HepG2 (cell line): ENCODE measurements around the gene CCDC30. TPM values are rescaled to one million over a fixed set of nuclear protein-coding genes. Genes with fewer than 3 reads are reported as not detected.

ENCODE experiments used
- ATM ChIP-seq: fragments of 450-650 bp; IDR thresholded peaks from 2 replicates; pipeline ENCODE4 v1.7.1; 2017; ENCODE audit warnings: mild to moderate bottlenecking, borderline replicate concordance
- CHD4 ChIP-seq: fragments of 200-600 bp; sonication (generic); IDR thresholded peaks from 2 replicates; pipeline ENCODE4 v1.7.0; 2017; ENCODE audit warnings: mild to moderate bottlenecking, low read length, borderline replicate concordance
- KLF12 ChIP-seq: sonication (generic); formaldehyde crosslinking; IDR thresholded peaks from 2 replicates; pipeline ENCODE4 v1.4.0; 2020; ENCODE audit warnings: missing genetic modification reagents, borderline replicate concordance
- MEIS1 ChIP-seq: sonication (generic); formaldehyde crosslinking; IDR thresholded peaks from 2 replicates; pipeline ENCODE4 v1.9.0; 2021; ENCODE audit warnings: mild to moderate bottlenecking, missing genetic modification reagents, moderate library complexity, borderline replicate concordance
- NR2F1 ChIP-seq, 2 experiments: fragments of 450-650 bp in 1 of 2; formaldehyde crosslinking in 1 of 2; IDR thresholded peaks; 2 replicates each; pipeline versions ENCODE4 v1.5.0 to v1.6.1; 2016 to 2020; ENCODE audit warnings: mild to moderate bottlenecking in 1 of 2, missing compliant biosample characterization in 1 of 2, missing genetic modification reagents in 1 of 2, moderate library complexity in 1 of 2
- PHF21A ChIP-seq: sonication (generic); formaldehyde crosslinking; IDR thresholded peaks from 2 replicates; pipeline ENCODE4 v1.5.0; 2020; ENCODE audit warnings: mild to moderate bottlenecking, missing genetic modification reagents
- ZFP62 ChIP-seq: sonication (generic); formaldehyde crosslinking; IDR thresholded peaks from 2 replicates; pipeline ENCODE4 v1.4.0; 2020; ENCODE audit warnings: missing genetic modification reagents
- ZNF274 ChIP-seq: sonication (generic); formaldehyde crosslinking; IDR thresholded peaks from 2 replicates; pipeline ENCODE4 v1.5.1; 2020; ENCODE audit warnings: mild to moderate bottlenecking, missing genetic modification reagents
- ZNF33B ChIP-seq: sonication (generic); formaldehyde crosslinking; IDR thresholded peaks from 2 replicates; pipeline ENCODE4 v1.5.1; 2020; ENCODE audit warnings: mild to moderate bottlenecking, missing genetic modification reagents
- ZNF7 ChIP-seq: IDR thresholded peaks from 2 replicates; pipeline ENCODE4 v1.6.1; 2016; ENCODE audit warnings: missing biosample characterization, missing genetic modification reagents
- ZSCAN21 ChIP-seq: sonication (generic); formaldehyde crosslinking; IDR thresholded peaks from 2 replicates; pipeline ENCODE4 v1.8.0; 2022; ENCODE audit warnings: mild to moderate bottlenecking, missing genetic modification reagents, moderate library complexity, borderline replicate concordance
- polyA plus RNA-seq, 8 experiments: library from polyadenylated mRNA; depleted of rRNA in 3 of 8; stranded (reverse) in 7 of 8; unstranded in 1 of 8; fragments of >200 nt; fragmentation: Illumina TruSeq in 4 of 8; extraction: Trizol in 4 of 8; gene quantifications; 2 replicates each; pipeline versions ENCODE4 v1.2.1 to v1.2.3, GENCODE V29; 2011 to 2016; ENCODE audit warnings: low read depth in 4 of 8, missing spikeins in 1 of 8, mixed read lengths in 1 of 8; ENCODE audit not compliant: insufficient read depth in 1 of 8
- total RNA-seq, 5 experiments: library from RNA; depleted of rRNA; stranded (reverse); fragments of >200 nt; fragmentation: Illumina TruSeq; extraction: Trizol; gene quantifications; 2 replicates each; pipeline ENCODE4 v1.2.3, GENCODE V29; 2016; ENCODE audit warnings: low read depth in 1 of 5
- TF ChIP-seq, protein P1 (sequence below): sonication (generic); formaldehyde crosslinking; IDR thresholded peaks from 2 replicates; pipeline ENCODE4 v1.8.0; 2022; ENCODE audit warnings: mild to moderate bottlenecking, missing genetic modification reagents; ENCODE audit not compliant: insufficient replicate concordance
- TF ChIP-seq, protein P2 (sequence below): sonication (generic); formaldehyde crosslinking; IDR thresholded peaks from 2 replicates; pipeline ENCODE4 v1.9.0; 2021; ENCODE audit warnings: mild to moderate bottlenecking, missing genetic modification reagents
- TF ChIP-seq, protein P3 (sequence below): sonication (generic); formaldehyde crosslinking; IDR thresholded peaks from 2 replicates; pipeline ENCODE4 v1.4.0; 2020; ENCODE audit warnings: missing genetic modification reagents
- TF ChIP-seq, protein P4 (sequence below): sonication (generic); formaldehyde crosslinking; IDR thresholded peaks from 2 replicates; pipeline ENCODE4 v1.5.1; 2020; ENCODE audit warnings: mild to moderate bottlenecking, missing genetic modification reagents, moderate library complexity
- TF ChIP-seq, protein P5 (sequence below): sonication (generic); formaldehyde crosslinking; IDR thresholded peaks from 2 replicates; pipeline ENCODE4 v1.4.0; 2020; ENCODE audit warnings: missing genetic modification reagents, borderline replicate concordance

The CCDC30 gene
- total and polyA plus RNA-seq, 2 of the 13 experiments (the other 11 are each of a cell fraction or from before 2014, with no cell fraction given): 0.25 to 0.77 TPM

DNA sequence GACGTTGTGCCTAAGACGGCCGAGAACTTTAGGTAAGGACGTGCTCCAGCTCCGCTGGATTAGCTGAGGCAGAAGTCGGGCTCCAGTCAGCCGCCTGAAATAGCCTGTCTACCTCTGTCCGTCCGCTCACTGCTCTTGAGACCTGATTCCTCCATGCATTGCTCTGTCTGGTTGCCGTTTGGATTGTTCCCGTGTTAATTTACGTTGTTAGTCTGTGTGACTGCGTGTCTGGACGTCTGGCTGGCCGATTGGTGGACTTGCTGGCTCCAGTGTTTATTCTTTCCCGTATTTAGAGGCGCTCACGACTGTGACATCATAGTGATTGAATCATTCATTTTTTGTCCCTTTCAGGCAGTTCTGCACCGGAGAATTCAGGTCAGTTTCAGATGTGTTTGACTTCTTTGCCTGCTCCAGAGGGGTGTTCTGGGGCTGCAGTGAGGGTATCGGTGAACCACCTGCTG, 195.8 kb downstream of the CCDC30 start (continued):
- TF ChIP-seq KLF12: 0 out of 2 replicates have a peak, but pooled peaks have one; percentile 12
- no peak for TF ChIP-seq ZSCAN21 (CRISPR knock-in tag)
- TF ChIP-seq, protein P1, sequence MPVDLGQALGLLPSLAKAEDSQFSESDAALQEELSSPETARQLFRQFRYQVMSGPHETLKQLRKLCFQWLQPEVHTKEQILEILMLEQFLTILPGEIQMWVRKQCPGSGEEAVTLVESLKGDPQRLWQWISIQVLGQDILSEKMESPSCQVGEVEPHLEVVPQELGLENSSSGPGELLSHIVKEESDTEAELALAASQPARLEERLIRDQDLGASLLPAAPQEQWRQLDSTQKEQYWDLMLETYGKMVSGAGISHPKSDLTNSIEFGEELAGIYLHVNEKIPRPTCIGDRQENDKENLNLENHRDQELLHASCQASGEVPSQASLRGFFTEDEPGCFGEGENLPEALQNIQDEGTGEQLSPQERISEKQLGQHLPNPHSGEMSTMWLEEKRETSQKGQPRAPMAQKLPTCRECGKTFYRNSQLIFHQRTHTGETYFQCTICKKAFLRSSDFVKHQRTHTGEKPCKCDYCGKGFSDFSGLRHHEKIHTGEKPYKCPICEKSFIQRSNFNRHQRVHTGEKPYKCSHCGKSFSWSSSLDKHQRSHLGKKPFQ: no peak
- TF ChIP-seq NR2F1 (CRISPR knock-in tag; IDR thresholded peaks at IDR 0.05): no peak
- TF ChIP-seq, protein P2, sequence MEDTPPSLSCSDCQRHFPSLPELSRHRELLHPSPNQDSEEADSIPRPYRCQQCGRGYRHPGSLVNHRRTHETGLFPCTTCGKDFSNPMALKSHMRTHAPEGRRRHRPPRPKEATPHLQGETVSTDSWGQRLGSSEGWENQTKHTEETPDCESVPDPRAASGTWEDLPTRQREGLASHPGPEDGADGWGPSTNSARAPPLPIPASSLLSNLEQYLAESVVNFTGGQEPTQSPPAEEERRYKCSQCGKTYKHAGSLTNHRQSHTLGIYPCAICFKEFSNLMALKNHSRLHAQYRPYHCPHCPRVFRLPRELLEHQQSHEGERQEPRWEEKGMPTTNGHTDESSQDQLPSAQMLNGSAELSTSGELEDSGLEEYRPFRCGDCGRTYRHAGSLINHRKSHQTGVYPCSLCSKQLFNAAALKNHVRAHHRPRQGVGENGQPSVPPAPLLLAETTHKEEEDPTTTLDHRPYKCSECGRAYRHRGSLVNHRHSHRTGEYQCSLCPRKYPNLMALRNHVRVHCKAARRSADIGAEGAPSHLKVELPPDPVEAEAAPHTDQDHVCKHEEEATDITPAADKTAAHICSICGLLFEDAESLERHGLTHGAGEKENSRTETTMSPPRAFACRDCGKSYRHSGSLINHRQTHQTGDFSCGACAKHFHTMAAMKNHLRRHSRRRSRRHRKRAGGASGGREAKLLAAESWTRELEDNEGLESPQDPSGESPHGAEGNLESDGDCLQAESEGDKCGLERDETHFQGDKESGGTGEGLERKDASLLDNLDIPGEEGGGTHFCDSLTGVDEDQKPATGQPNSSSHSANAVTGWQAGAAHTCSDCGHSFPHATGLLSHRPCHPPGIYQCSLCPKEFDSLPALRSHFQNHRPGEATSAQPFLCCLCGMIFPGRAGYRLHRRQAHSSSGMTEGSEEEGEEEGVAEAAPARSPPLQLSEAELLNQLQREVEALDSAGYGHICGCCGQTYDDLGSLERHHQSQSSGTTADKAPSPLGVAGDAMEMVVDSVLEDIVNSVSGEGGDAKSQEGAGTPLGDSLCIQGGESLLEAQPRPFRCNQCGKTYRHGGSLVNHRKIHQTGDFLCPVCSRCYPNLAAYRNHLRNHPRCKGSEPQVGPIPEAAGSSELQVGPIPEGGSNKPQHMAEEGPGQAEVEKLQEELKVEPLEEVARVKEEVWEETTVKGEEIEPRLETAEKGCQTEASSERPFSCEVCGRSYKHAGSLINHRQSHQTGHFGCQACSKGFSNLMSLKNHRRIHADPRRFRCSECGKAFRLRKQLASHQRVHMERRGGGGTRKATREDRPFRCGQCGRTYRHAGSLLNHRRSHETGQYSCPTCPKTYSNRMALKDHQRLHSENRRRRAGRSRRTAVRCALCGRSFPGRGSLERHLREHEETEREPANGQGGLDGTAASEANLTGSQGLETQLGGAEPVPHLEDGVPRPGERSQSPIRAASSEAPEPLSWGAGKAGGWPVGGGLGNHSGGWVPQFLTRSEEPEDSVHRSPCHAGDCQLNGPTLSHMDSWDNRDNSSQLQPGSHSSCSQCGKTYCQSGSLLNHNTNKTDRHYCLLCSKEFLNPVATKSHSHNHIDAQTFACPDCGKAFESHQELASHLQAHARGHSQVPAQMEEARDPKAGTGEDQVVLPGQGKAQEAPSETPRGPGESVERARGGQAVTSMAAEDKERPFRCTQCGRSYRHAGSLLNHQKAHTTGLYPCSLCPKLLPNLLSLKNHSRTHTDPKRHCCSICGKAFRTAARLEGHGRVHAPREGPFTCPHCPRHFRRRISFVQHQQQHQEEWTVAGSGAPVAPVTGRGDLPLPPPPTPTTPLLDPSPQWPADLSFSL: no peak
- TF ChIP-seq ZNF7 (CRISPR knock-in tag): no peak
- TF ChIP-seq PHF21A (CRISPR knock-in tag): 0 out of 2 replicates have a peak, but pooled peaks have one; percentile 1
- TF ChIP-seq MEIS1 (CRISPR knock-in tag): no peak
- TF ChIP-seq, protein P3, sequence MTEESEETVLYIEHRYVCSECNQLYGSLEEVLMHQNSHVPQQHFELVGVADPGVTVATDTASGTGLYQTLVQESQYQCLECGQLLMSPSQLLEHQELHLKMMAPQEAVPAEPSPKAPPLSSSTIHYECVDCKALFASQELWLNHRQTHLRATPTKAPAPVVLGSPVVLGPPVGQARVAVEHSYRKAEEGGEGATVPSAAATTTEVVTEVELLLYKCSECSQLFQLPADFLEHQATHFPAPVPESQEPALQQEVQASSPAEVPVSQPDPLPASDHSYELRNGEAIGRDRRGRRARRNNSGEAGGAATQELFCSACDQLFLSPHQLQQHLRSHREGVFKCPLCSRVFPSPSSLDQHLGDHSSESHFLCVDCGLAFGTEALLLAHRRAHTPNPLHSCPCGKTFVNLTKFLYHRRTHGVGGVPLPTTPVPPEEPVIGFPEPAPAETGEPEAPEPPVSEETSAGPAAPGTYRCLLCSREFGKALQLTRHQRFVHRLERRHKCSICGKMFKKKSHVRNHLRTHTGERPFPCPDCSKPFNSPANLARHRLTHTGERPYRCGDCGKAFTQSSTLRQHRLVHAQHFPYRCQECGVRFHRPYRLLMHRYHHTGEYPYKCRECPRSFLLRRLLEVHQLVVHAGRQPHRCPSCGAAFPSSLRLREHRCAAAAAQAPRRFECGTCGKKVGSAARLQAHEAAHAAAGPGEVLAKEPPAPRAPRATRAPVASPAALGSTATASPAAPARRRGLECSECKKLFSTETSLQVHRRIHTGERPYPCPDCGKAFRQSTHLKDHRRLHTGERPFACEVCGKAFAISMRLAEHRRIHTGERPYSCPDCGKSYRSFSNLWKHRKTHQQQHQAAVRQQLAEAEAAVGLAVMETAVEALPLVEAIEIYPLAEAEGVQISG (CRISPR knock-in tag): no peak
- no peak for TF ChIP-seq ZNF274 (CRISPR knock-in tag)
- no peak for TF ChIP-seq ZFP62
- TF ChIP-seq, protein P4, sequence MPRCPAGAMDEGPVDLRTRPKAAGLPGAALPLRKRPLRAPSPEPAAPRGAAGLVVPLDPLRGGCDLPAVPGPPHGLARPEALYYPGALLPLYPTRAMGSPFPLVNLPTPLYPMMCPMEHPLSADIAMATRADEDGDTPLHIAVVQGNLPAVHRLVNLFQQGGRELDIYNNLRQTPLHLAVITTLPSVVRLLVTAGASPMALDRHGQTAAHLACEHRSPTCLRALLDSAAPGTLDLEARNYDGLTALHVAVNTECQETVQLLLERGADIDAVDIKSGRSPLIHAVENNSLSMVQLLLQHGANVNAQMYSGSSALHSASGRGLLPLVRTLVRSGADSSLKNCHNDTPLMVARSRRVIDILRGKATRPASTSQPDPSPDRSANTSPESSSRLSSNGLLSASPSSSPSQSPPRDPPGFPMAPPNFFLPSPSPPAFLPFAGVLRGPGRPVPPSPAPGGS: 0 out of 2 replicates have a peak, but pooled peaks have one; percentile 11
- no peak for TF ChIP-seq ZNF33B (CRISPR knock-in tag)
- TF ChIP-seq, protein P5, sequence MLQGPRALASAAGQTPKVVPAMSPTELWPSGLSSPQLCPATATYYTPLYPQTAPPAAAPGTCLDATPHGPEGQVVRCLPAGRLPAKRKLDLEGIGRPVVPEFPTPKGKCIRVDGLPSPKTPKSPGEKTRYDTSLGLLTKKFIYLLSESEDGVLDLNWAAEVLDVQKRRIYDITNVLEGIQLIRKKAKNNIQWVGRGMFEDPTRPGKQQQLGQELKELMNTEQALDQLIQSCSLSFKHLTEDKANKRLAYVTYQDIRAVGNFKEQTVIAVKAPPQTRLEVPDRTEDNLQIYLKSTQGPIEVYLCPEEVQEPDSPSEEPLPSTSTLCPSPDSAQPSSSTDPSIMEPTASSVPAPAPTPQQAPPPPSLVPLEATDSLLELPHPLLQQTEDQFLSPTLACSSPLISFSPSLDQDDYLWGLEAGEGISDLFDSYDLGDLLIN (CRISPR knock-in tag): 0 out of 2 replicates have a peak, but pooled peaks have one; percentile 52
- no peak for TF ChIP-seq CHD4
- TF ChIP-seq ATM: no peak
